Measurements from ENCODE around the gene MS4A4A.
"Not testable (repeated sequence)": the region's sequence is repeated elsewhere in the genome, so short reads cannot be mapped to it uniquely, and the experiment has no call there.

The MS4A4A gene

DNA sequence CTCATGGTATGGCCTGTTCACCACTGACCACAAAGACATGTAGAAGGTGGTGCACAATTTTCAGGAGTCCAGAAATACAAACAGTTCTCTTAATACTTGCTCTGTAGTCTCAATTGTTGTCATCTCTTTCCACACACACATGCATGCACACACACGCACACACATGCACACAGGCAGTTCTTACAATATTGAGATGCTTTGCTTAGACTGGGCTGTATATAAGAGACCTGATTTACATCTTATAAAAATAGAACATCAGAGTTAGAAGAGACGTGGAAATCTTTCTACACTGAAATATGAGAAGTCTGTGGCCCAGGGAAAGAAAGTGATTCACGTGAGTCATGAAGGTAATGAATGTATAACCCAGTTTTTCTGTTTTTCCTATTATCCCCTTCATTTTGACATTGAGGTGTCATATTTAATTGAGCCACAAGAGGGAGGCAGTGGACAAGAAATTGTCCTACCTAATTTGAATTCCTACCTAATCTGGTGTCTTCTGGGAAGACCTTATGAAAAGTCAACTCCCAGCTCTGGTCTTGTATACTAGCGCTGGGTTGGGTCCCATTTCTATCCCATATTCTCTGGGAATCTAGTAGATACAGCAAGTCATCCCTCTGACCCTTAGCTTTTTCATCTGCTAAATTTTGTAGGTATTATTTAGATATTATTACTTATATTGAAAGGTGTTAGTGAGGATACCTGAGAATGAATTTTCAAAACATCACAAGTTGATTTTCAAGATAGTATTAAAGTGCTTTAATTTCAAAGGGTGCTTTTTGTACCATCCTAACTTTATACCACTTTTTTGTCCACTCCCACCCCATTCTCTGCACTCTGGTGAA, 14.9 kb upstream of the MS4A4A start:
- TF ChIP-seq, protein P1, sequence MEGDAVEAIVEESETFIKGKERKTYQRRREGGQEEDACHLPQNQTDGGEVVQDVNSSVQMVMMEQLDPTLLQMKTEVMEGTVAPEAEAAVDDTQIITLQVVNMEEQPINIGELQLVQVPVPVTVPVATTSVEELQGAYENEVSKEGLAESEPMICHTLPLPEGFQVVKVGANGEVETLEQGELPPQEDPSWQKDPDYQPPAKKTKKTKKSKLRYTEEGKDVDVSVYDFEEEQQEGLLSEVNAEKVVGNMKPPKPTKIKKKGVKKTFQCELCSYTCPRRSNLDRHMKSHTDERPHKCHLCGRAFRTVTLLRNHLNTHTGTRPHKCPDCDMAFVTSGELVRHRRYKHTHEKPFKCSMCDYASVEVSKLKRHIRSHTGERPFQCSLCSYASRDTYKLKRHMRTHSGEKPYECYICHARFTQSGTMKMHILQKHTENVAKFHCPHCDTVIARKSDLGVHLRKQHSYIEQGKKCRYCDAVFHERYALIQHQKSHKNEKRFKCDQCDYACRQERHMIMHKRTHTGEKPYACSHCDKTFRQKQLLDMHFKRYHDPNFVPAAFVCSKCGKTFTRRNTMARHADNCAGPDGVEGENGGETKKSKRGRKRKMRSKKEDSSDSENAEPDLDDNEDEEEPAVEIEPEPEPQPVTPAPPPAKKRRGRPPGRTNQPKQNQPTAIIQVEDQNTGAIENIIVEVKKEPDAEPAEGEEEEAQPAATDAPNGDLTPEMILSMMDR (IDR thresholded peaks at IDR 0.05; ENCODE audit: low read depth, low read length) = peak; percentile 59
- H3K4me3 ChIP-seq (replicated peaks in 1 of 2; ENCODE audit: low read depth in 2 of 2, low read length in 2 of 2) = no peak overlapping the region
- peak; percentile 29 to 51 for DNase-seq (ENCODE audit: low read depth in 2 of 2)

- no peak overlapping the region for H3K4me3 ChIP-seq (replicated peaks in 1 of 2; ENCODE audit: low read depth in 2 of 2, low read length in 2 of 2)
- no peak for DNase-seq (ENCODE audit: low read depth in 2 of 2)
- TF ChIP-seq, protein P1 (IDR thresholded peaks at IDR 0.05; ENCODE audit: low read depth, low read length) = no peak
Measured at GRCh38 chr11:60274416-60274815, 6.0 kb upstream of the MS4A4A start.

DNA sequence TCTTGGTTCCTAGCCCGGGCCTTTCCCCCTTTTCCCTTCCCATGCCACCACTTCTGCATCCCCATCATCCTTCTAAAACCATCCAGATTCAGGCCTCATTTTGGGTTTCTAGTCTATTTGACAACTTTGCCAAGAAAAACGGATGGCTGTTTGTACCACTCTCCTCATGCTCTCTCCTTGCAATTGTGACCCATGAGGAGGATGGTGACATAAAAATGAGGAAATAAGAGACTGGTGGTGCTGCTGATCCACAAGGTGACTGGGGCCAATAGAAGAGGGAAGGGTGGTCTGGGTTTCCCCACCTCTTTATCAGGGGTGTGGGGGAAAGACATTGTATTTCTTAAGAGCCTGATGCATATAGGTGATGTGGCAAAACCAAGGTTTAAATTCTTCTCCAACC, 1.0 kb downstream of the MS4A4A start:
- no peak overlapping the region for H3K4me3 ChIP-seq (replicated peaks in 1 of 2; ENCODE audit: low read depth in 2 of 2, low read length in 2 of 2)
- TF ChIP-seq, protein P1 (IDR thresholded peaks at IDR 0.05; ENCODE audit: low read depth, low read length) = no peak
- DNase-seq (ENCODE audit: low read depth in 2 of 2) = no peak

DNA sequence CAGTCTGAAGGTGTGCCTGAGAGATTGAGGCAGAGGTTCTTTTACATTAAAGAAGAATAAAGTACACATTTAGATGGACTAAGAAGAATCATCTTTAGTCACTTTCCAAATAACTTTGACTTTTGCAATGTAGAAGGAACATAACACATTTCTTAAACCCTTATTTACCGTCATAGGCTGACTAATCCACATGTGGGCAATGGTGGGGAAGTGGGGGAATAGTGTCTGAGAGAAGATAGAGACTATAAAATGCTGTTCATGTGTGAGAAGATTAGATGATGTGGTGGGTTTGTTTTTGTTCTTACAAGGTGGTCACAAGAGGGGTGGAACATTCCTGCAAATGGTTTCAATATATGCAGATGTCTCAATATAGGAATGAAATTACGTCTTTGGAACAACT, 1.8 kb downstream of the MS4A4A start:
- DNase-seq (ENCODE audit: low read depth in 2 of 2) = peak in 1 of 2 donors; percentile 22
- no peak overlapping the region for H3K4me3 ChIP-seq (replicated peaks in 1 of 2; ENCODE audit: low read depth in 2 of 2, low read length in 2 of 2)
- TF ChIP-seq, protein P1 (IDR thresholded peaks at IDR 0.05; ENCODE audit: low read depth, low read length) = no peak

GRCh38 chr11:60285411-60286126, 5.1 kb downstream of the MS4A4A start:
- not testable (repeated sequence) for DNase-seq (ENCODE audit: low read depth in 2 of 2); H3K4me3 ChIP-seq (replicated peaks in 1 of 2; ENCODE audit: low read depth in 2 of 2, low read length in 2 of 2)

DNA sequence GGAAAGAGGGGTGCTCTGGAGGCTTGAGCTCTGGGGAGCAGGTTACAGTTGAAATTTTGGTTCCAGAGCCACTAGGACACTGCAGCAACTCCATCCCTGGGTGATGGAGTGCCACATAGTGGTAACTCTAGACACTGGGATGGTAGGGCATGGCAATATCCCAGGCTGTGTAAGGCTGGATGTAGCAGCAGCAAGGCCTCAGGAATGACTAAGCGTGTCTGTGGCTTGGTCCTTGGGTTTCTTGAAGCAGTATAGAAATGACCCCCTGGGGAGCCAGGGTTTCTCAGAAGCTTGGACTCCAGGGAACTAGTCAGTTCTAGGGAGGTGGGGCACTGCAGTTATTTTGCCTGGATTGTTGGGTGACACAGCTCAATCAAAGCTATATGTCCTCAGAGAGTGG, 8.1 kb downstream of the MS4A4A start:
- H3K4me3 ChIP-seq (replicated peaks in 1 of 2; ENCODE audit: low read depth in 2 of 2, low read length in 2 of 2) = no peak overlapping the region
- TF ChIP-seq, protein P1 (IDR thresholded peaks at IDR 0.05; ENCODE audit: low read depth, low read length) = no peak
- no peak for DNase-seq (ENCODE audit: low read depth in 2 of 2)

DNA sequence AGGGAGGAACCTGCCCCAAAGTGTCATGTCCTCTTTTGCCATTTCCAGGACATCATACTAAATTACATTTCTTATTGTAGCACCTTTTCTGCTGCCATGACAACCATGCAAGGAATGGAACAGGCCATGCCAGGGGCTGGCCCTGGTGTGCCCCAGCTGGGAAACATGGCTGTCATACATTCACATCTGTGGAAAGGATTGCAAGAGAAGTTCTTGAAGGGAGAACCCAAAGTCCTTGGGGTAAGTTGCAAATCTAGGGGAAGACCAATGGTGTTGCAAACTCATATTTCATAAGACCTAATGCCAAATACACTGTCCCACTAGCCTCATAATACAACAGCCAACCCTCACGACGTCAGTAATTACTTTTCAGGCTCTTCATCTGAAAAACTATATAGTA, 11.7 kb downstream of the MS4A4A start:
- TF ChIP-seq, protein P1 (IDR thresholded peaks at IDR 0.05; ENCODE audit: low read depth, low read length) = no peak
- no peak for DNase-seq (ENCODE audit: low read depth in 2 of 2)
- H3K4me3 ChIP-seq (replicated peaks in 1 of 2; ENCODE audit: low read depth in 2 of 2, low read length in 2 of 2) = no peak overlapping the region
